ENCODE results near the gene TTC27. TPM values are rescaled to one million over a fixed set of nuclear protein-coding genes. Genes with fewer than 3 reads are reported as not detected.

The TTC27 gene
- total RNA-seq, 1 donor from 2014 or later, result 12.2 TPM

GRCh38 chr2:32755666-32756065, 127.8 kb downstream of the TTC27 start:
- Histone ChIP-seq H3K4me1 (peaks cover 12% of the 10 kb centered on the region), H3K27me3 (ENCODE audit: low read depth) (no peaks in the 10 kb centered on the region), H3K4me3 (no peak overlapping the region), H3K9me3 (no peaks in the 10 kb centered on the region), H3K36me3 (peaks cover 16% of the 10 kb centered on the region), H3K27ac (no peak overlapping the region)
- no peak for TF ChIP-seq CTCF (IDR thresholded peaks at IDR 0.05)
- intact Hi-C loops (cut with DNase I), result no loop called here
- ATAC-seq, result no peak
- no peak for DNase-seq

- no peak for TF ChIP-seq CTCF (IDR thresholded peaks at IDR 0.05)
- H3K4me3 ChIP-seq, result peak overlapping the region; percentile 1
- intact Hi-C loops (cut with DNase I), result no loop called here
- no peak overlapping the region for H3K27ac ChIP-seq
- no peaks in the 10 kb centered on the region for H3K27me3 ChIP-seq (ENCODE audit: low read depth)
- H3K36me3 ChIP-seq, result peaks cover 17% of the 10 kb centered on the region
- no peaks in the 10 kb centered on the region for H3K9me3 ChIP-seq
- H3K4me1 ChIP-seq, result peaks cover 12% of the 10 kb centered on the region
- DNase-seq (no peak), ATAC-seq (no peak)
Observed at GRCh38 chr2:32756074-32756727, 128.4 kb downstream of the TTC27 start.

GRCh38 chr2:32758232-32758631, 130.4 kb downstream of the TTC27 start:
- no peak overlapping the region for H3K4me3 ChIP-seq
- ATAC-seq (peak; percentile 57 to 61), DNase-seq (no peak)
- H3K9me3 ChIP-seq, result no peaks in the 10 kb centered on the region
- H3K27me3 ChIP-seq (ENCODE audit: low read depth), result no peaks in the 10 kb centered on the region
- no peak for TF ChIP-seq CTCF (IDR thresholded peaks at IDR 0.05)
- no peak overlapping the region for H3K27ac ChIP-seq
- intact Hi-C loops (cut with DNase I), result no loop called here
- H3K4me1 ChIP-seq, result no peaks in the 10 kb centered on the region
- peaks cover 17% of the 10 kb centered on the region for H3K36me3 ChIP-seq

- no peak for TF ChIP-seq CTCF (IDR thresholded peaks at IDR 0.05)
- no peak for DNase-seq
- Histone ChIP-seq H3K27ac (no peak overlapping the region), H3K4me3 (no peak overlapping the region), H3K9me3 (no peaks in the 10 kb centered on the region), H3K36me3 (peaks cover 17% of the 10 kb centered on the region), H3K4me1 (no peaks in the 10 kb centered on the region), H3K27me3 (ENCODE audit: low read depth) (no peaks in the 10 kb centered on the region)
- no peak for ATAC-seq
- intact Hi-C loops (cut with DNase I), result no loop called here
Observed at GRCh38 chr2:32760628-32761027, 132.8 kb downstream of the TTC27 start.

GRCh38 chr2:32768387-32769174, 140.7 kb downstream of the TTC27 start:
- no peaks in the 10 kb centered on the region for H3K27me3 ChIP-seq (ENCODE audit: low read depth)
- H3K4me1 ChIP-seq, result no peaks in the 10 kb centered on the region
- no peaks in the 10 kb centered on the region for H3K9me3 ChIP-seq
- DNase-seq, result no peak
- H3K27ac ChIP-seq, result no peak overlapping the region
- TF ChIP-seq CTCF (IDR thresholded peaks at IDR 0.05), result no peak
- no peak for ATAC-seq
- H3K4me3 ChIP-seq, result no peak overlapping the region
- intact Hi-C loops (cut with DNase I), result no loop called here
- no peaks in the 10 kb centered on the region for H3K36me3 ChIP-seq
